ENCODE measurements around the gene LAYN. TPM values are rescaled to one million over a fixed set of nuclear protein-coding genes. Genes with fewer than 3 reads are reported as not detected.

LAYN gene
- polyA plus RNA-seq, 1 of the 3 experiments (the other 2 are of a cell fraction): 366 TPM

GRCh38 chr11:111602865-111603610, 62.5 kb downstream of the LAYN start:
- peak overlapping the region; percentile 95 for H3K9ac ChIP-seq
- peak overlapping the region; percentile 78 for H3K4me2 ChIP-seq
- ChIA-PET POLR2A (no interaction called here), CTCF (interaction anchor here (0.6 to 4.7 kb wide), 20 partner anchors 10 to 268 kb away, joined by 3 to 184 read pairs (median 4); partner anchors contain the start of genes ALG9 and PPP2R1B)
- peaks cover 7% of the 10 kb centered on the region for H3F3A ChIP-seq (replicated peaks; ENCODE audit: insufficient read depth)
- H3K4me1 ChIP-seq (ENCODE audit: control insufficient read depth in 1 of 2, insufficient read depth in 2 of 2, low read depth in 1 of 2, low read length in 1 of 2): peaks cover 13 to 19% of the 10 kb centered on the region in 2 experiments; a peak in 3 of 4 replicates
- peak; percentile 74 for DNase-seq
- peak overlapping the region; percentile 87; the same call in 1 of the 2 replicates for H2AFZ ChIP-seq (ENCODE audit: low read depth)
- peaks cover 54% of the 10 kb centered on the region for H3K79me2 ChIP-seq (ENCODE audit: insufficient read depth)
- H3K4me3 ChIP-seq (ENCODE audit: low read depth in 2 of 2, low read length in 1 of 2): peak overlapping the region; percentile 82 to 95
- TF ChIP-seq FOXM1 (IDR thresholded peaks at IDR 0.05; ENCODE audit: low read depth): no peak; the same call in 1 of the 2 replicates
- TF ChIP-seq MEF2A (IDR thresholded peaks at IDR 0.05; ENCODE audit: borderline replicate concordance, low read depth): no peak
- TF ChIP-seq FOXJ3 (CRISPR knock-in tag; IDR thresholded peaks at IDR 0.05): 0 out of 2 replicates have a peak, but pooled peaks have one; percentile 11
- no peak for TF ChIP-seq TAF1 (IDR thresholded peaks at IDR 0.05; ENCODE audit: borderline replicate concordance, low read depth, low read length)
- no peak for TF ChIP-seq EP300 (IDR thresholded peaks at IDR 0.05; ENCODE audit: borderline replicate concordance in 1 of 2, low read depth in 1 of 2, low read length in 1 of 2)
- TF ChIP-seq NFIC (IDR thresholded peaks at IDR 0.05; ENCODE audit: borderline replicate concordance): no peak
- TF ChIP-seq YY1 (IDR thresholded peaks at IDR 0.05; ENCODE audit: low read depth): no peak
- no peaks in the 10 kb centered on the region for H3K9me2 ChIP-seq
- no peaks in the 10 kb centered on the region for H3K9me3 ChIP-seq
- peaks cover 31% of the 10 kb centered on the region; the same call in 1 of the 2 replicates for H4K20me1 ChIP-seq (ENCODE audit: insufficient read depth)
- WGBS (ENCODE audit: low lambda C conversion rate): 4% methylated on average over 17 of the region's 44 CpGs
- peak overlapping the region; percentile 74 to 90 for H3K27ac ChIP-seq (ENCODE audit: low read depth in 2 of 2, low read length in 1 of 2)
- H3K27me3 ChIP-seq (ENCODE audit: insufficient read depth): no peaks in the 10 kb centered on the region
- no peaks in the 10 kb centered on the region for H3K36me3 ChIP-seq (replicated peaks in 1 of 2; ENCODE audit: control insufficient read depth in 1 of 2, insufficient read depth in 2 of 2, low read length in 1 of 2)

GRCh38 chr11:111603611-111604130, 63.2 kb downstream of the LAYN start:
- H3K4me2 ChIP-seq: peak overlapping the region; percentile 78
- no peaks in the 10 kb centered on the region for H3K9me2 ChIP-seq
- DNase-seq: no peak
- peak overlapping the region in 1 of 2 experiments; percentile 90; a peak in 2 of 4 replicates for H3K27ac ChIP-seq (ENCODE audit: low read depth in 2 of 2, low read length in 1 of 2)
- TF ChIP-seq ELF1 (IDR thresholded peaks at IDR 0.05) (no peak), EZH2phosphoT487 (IDR thresholded peaks at IDR 0.05; ENCODE audit: borderline replicate concordance, low read depth) (no peak), GABPA (IDR thresholded peaks at IDR 0.05; ENCODE audit: low read depth) (no peak), FOXJ3 (CRISPR knock-in tag; IDR thresholded peaks at IDR 0.05) (no peak), NFIC (IDR thresholded peaks at IDR 0.05; ENCODE audit: borderline replicate concordance) (no peak), CHD2 (IDR thresholded peaks at IDR 0.05; ENCODE audit: low read length, partially characterized antibody) (no peak), RXRA (IDR thresholded peaks at IDR 0.05; ENCODE audit: borderline replicate concordance, low read depth) (no peak), TEAD4 (IDR thresholded peaks at IDR 0.05; ENCODE audit: borderline replicate concordance, insufficient read depth) (no peak), FOXM1 (IDR thresholded peaks at IDR 0.05; ENCODE audit: low read depth) (no peak), SIN3A (IDR thresholded peaks at IDR 0.05; ENCODE audit: borderline replicate concordance, low read depth, low read length) (no peak), MEF2A (IDR thresholded peaks at IDR 0.05; ENCODE audit: borderline replicate concordance, low read depth) (no peak), JUND (IDR thresholded peaks at IDR 0.05) (no peak), MAX (IDR thresholded peaks at IDR 0.05; ENCODE audit: low read depth) (no peak), USF1 (IDR thresholded peaks at IDR 0.05; ENCODE audit: borderline replicate concordance, low read depth) (no peak), FOSL2 (IDR thresholded peaks at IDR 0.05; ENCODE audit: borderline replicate concordance, low read depth) (no peak), GATA2 (CRISPR knock-in tag; IDR thresholded peaks at IDR 0.05) (no peak), YY1 (IDR thresholded peaks at IDR 0.05; ENCODE audit: low read depth) (no peak), RAD21 (IDR thresholded peaks at IDR 0.05; ENCODE audit: low read length) (no peak), NRF1 (IDR thresholded peaks at IDR 0.05; ENCODE audit: low read depth, low read length) (no peak), POLR2AphosphoS5 (IDR thresholded peaks at IDR 0.05; ENCODE audit: low read depth, low read length) (no peak)
- H3K4me1 ChIP-seq (ENCODE audit: control insufficient read depth in 1 of 2, insufficient read depth in 2 of 2, low read depth in 1 of 2, low read length in 1 of 2): peaks cover 13 to 19% of the 10 kb centered on the region in 2 experiments; a peak in 3 of 4 replicates
- peaks cover 61% of the 10 kb centered on the region for H3K79me2 ChIP-seq (ENCODE audit: insufficient read depth)
- CTCF ChIA-PET: interaction anchor here (0.6 to 4.7 kb wide), 45 partner anchors 10 to 255 kb away, joined by 3 to 184 read pairs (median 5); partner anchors contain the start of gene PPP2R1B
- H3F3A ChIP-seq (replicated peaks; ENCODE audit: insufficient read depth): peaks cover 7% of the 10 kb centered on the region
- H3K27me3 ChIP-seq (ENCODE audit: insufficient read depth): no peaks in the 10 kb centered on the region
- POLR2A ChIA-PET: no interaction called here
- WGBS (ENCODE audit: low lambda C conversion rate): 36% methylated on average over 7 of the region's 7 CpGs
- no peak overlapping the region for H2AFZ ChIP-seq (ENCODE audit: low read depth)
- peak overlapping the region; percentile 95 for H3K9ac ChIP-seq
- H3K9me3 ChIP-seq: no peaks in the 10 kb centered on the region
- peak overlapping the region; percentile 82 to 95 for H3K4me3 ChIP-seq (ENCODE audit: low read depth in 2 of 2, low read length in 1 of 2)
- peaks cover 31% of the 10 kb centered on the region; the same call in 1 of the 2 replicates for H4K20me1 ChIP-seq (ENCODE audit: insufficient read depth)
- H3K36me3 ChIP-seq (replicated peaks in 1 of 2; ENCODE audit: control insufficient read depth in 1 of 2, insufficient read depth in 2 of 2, low read length in 1 of 2): no peaks in the 10 kb centered on the region
